DMS153 treated with DMSO at 0.1 percent for 48 hours (cell line): ENCODE measurements around the gene AKT2.

Source experiments
- DNase-seq: peaks from one replicate; lab custom pipeline; 2025; ENCODE audit not compliant: unreplicated experiment; lab: John Stamatoyannopoulos, UW

AKT2 gene

GRCh38 chr19:40302224-40303011, 17.3 kb upstream of the AKT2 start:
- DNase-seq: no peak

DNA sequence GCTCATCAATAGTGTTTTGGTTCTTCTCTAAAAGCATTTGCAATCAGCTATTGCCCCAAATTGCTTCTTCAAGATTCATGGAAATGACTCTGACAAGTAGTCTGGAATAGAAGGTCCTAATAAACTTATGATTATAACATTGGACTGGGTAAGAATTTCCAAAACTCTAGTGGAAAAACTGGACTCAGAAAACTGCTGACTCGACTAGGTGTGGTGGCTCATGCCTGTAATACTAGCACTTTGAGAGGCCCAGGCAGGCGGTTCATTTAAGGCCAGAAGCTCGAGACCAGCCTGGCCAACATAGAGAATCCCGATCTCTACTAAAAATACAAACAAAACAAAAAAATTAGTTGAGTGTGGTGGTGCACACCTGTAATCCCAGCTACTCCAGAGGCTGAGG, 15.5 kb upstream of the AKT2 start:
- DNase-seq: no peak

DNA sequence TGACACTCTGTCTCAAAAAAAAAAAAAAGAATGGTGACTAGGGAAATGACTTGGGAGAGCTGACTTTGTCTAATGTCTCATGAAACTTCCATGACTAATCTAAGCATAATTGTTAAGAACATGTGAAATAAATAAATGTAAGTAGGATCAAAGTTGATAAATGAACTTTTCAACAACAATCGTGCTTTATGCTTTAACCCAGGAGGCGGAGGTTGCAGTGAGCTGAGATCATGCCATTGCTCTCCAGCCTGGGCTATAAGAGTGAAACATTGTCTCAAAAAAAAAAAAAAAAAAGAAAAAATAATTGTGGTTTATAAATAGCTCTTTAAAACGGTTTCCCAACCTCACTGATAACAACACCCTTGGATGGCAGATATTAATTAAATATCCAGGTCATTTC, 12.9 kb upstream of the AKT2 start:
- no peak for DNase-seq

GRCh38 chr19:40294560-40294959, 9.4 kb upstream of the AKT2 start:
- DNase-seq: no peak

- no peak for DNase-seq
Measured at GRCh38 chr19:40286971-40287421, 1.9 kb upstream of the AKT2 start.

- DNase-seq: no peak
Measured at GRCh38 chr19:40286235-40286970, 1.3 kb upstream of the AKT2 start.

DNA sequence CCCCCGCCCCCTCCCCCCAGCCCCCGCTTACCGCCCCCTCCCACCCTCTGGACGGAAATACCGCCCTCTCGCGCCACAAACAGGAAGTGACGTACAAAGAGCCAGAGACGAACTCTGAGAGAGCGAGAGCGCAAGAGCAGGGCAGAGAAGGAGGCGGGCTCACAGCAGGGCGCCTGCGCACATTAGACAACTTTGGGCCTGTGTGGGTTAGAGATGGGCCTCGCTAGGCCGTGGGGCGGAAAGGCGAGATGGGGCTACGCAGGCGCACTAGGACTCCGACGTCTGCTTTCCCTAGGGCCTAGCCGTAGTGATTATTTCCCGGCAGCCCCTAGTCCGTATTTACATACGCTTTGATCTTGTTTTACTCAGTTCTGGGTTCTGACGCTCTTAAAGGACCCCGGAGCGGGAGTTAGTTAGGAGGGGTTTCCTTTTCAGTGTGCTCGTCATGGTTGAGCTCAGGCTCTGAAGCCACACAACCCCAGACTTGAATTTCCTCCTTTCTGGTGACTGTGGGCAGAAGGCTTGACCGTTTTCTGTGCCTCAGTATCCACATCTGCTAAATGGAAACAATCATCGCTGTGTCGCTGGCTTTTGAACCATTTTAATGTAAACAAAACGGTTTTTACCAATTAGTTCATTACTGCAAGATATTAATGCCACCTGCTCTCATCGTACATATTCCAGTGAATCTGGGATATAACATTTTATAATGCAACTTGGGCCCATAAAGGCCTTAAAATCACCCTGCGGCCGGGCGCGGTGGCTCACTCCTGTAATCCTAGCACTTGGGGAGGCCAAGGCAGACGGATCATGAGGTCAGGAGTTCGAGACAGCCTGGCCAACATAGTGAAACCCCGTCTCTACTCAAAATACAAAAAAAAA, 449 bp upstream of the AKT2 start:
- peak; percentile 99 for DNase-seq

- no peak for DNase-seq
Measured at GRCh38 chr19:40284251-40284500, 969 bp downstream of the AKT2 start.

GRCh38 chr19:40283414-40284250, 1.5 kb downstream of the AKT2 start:
- DNase-seq: no peak

GRCh38 chr19:40282920-40283319, 2.2 kb downstream of the AKT2 start:
- no peak for DNase-seq

GRCh38 chr19:40282209-40282580, 3.0 kb downstream of the AKT2 start:
- DNase-seq: no peak

DNA sequence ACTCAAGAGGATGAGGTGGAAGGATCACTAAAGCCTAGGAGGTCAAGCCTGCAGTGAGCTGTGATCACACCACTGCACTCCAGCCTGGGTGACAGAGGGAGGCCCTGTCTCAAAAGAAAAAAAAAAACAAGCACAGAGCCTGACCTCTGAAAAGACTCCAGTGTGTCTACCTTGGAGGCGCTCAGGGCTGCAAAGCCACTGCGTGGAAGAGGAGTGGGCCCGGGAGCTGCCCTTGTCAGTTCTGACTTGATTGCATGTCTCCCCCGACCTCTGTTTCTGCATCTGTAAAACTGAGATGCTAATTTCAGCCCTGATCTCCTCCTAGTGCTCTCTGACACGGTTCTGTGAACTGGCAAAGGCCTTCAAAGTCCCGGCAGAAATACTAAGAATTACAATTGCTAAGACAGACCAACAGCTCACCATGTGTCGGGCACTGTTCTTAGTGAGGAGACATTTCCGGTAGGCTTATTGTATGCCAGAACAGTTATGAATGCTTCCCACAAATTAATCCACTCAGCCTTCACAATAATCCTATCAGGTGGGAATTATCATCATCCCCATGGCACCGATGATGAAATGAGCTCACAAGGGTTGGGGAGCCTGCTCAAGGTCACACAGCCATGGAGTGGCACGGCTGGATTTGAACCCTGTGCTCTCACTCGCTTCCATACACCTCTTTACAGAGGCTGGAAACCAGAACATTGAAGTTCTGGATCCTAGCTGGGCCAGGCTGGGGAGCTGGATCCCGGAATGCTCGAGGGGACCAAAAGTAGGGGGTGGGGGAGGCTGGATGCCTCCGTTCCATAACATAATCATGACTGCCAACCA, 3.5 kb downstream of the AKT2 start:
- no peak for DNase-seq

- DNase-seq: no peak
Measured at GRCh38 chr19:40280608-40281221, 4.4 kb downstream of the AKT2 start.

- no peak for DNase-seq
Measured at GRCh38 chr19:40279761-40280607, 5.2 kb downstream of the AKT2 start.

GRCh38 chr19:40279120-40279551, 6.0 kb downstream of the AKT2 start:
- DNase-seq: no peak

GRCh38 chr19:40278361-40279035, 6.6 kb downstream of the AKT2 start:
- no peak for DNase-seq

- DNase-seq: no peak
Measured at GRCh38 chr19:40277356-40278059, 7.6 kb downstream of the AKT2 start.
